Measurements from ENCODE around the gene GRIN1.
A peak's percentile ranks its signal among the peaks of the same experiment; 100 is the strongest.
"Not testable (repeated sequence)": the region's sequence is repeated elsewhere in the genome, so short reads cannot be mapped to it uniquely, and the experiment has no call there.

The GRIN1 gene

DNA sequence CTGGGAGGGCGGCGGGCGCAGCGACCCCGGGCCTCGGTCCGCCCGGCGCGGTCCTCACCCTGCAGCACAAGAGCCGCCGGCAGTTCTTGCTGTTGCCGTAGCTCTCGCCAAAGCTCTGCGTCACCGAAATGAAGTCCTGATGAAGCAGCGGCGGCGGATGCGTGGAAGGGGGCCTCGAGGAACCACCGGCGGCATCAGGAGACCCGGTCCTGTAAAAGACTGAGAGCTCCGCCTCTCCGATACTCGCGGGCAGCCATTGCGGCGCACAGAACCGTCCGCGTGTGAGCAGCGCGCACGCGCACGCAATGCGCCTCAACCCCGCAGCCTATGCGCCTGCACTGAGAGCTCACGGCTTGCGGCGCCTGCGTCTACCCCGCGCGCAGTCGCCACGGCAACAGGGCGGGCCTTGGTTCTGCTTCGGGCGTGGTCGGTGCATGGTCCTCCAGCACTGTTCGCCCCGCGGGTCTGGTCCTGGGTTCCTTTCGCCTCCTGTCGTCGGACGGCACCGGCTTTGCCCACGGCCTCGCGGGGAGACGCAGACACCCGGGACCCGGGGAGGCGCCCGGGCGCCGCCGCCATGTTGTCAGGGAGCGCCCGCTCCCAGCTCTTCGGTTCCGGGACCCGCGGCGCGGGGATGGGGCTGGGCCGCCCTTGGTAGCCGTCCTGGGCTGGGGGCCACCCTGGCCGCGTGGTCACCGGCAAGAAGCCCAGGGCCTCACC, 9.3 kb upstream of the GRIN1 start:
- H3K4me3 ChIP-seq (ENCODE audit: low read depth in 1 of 5, low read length in 5 of 5), result peak overlapping the region in 4 of 5 donors; percentile 72 to 84 (median 78)
- peak overlapping the region in 4 of 5 donors; percentile 46 to 67 (median 60) for H3K9ac ChIP-seq (ENCODE audit: low read length in 5 of 5)
- H3K4me1 ChIP-seq (ENCODE audit: control insufficient read depth in 5 of 5, insufficient read depth in 5 of 5, low read length in 5 of 5), result peaks cover 0 to 40% (median 28%) of the 10 kb centered on the region in 5 donors
- peaks cover 0 to 8% (median 4%) of the 10 kb centered on the region in 5 donors for H3K9me3 ChIP-seq (ENCODE audit: control insufficient read depth in 5 of 5, low read length in 5 of 5)
- H3K27ac ChIP-seq (ENCODE audit: low read depth, low read length), result no peak overlapping the region
- H3K27me3 ChIP-seq (ENCODE audit: control insufficient read depth in 5 of 5, insufficient read depth in 4 of 5, low read length in 5 of 5), result no peaks in the 10 kb centered on the region
- no peaks in the 10 kb centered on the region for H3K36me3 ChIP-seq (ENCODE audit: control insufficient read depth in 5 of 5, insufficient read depth in 5 of 5, low read length in 5 of 5)

DNA sequence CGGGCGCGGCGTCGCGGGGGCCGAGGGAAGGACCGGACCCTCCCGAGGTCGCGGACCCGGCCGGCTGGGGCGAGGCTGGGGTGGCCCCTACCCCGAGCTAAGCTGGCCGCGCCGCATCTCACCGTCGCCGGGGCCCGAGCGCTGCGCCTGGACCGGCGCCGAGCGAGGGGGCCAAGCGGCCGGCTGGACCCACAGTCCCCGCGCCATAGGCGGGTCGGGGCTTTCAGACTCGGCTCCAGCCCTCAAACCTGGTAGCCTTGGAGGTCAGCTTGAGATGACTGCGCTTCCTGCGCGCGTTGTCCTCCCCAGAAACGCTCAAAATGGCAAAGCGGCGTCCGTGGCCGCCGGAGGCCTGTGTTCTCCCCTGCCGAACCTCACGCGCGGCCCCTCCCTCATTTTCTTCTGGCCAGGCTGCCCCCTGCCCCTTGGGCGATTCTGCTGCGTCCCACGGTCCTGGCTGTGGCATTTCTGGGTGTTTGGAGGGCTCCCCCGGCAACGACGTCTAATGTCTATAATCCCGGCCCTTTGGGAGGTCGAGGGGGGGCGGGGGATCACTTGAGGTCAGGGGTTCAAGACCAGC, 8.7 kb upstream of the GRIN1 start:
- Histone ChIP-seq H3K36me3 (ENCODE audit: control insufficient read depth in 5 of 5, insufficient read depth in 5 of 5, low read length in 5 of 5) (no peaks in the 10 kb centered on the region), H3K9me3 (ENCODE audit: control insufficient read depth in 5 of 5, low read length in 5 of 5) (peaks cover 0 to 8% (median 4%) of the 10 kb centered on the region in 5 donors), H3K4me3 (ENCODE audit: low read depth in 1 of 5, low read length in 5 of 5) (peak overlapping the region in 4 of 5 donors; percentile 72 to 84 (median 78)), H3K4me1 (ENCODE audit: control insufficient read depth in 5 of 5, insufficient read depth in 5 of 5, low read length in 5 of 5) (peaks cover 0 to 40% (median 28%) of the 10 kb centered on the region in 5 donors), H3K9ac (ENCODE audit: low read length in 5 of 5) (no peak overlapping the region), H3K27me3 (ENCODE audit: control insufficient read depth in 5 of 5, insufficient read depth in 4 of 5, low read length in 5 of 5) (no peaks in the 10 kb centered on the region), H3K27ac (ENCODE audit: low read depth, low read length) (no peak overlapping the region)

DNA sequence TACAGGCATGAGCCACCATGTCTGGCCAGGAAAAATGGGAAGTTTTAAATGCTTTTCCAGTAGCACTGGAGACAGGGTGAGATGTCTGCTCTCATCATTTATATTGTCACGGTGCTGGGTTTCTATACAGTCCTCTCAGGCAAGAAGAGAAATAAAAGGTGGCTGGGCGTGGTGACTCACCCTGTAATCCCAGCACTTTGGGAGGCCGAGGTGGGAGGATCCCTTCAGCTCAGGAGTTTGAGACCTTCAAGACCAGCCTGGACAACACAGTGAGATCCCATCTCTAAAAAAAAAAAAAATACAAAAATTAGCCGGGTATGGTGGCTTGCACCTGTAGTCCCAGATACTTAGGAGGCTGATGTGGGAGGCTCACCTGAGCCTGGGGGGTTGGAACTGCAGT, 4.8 kb upstream of the GRIN1 start:
- Histone ChIP-seq H3K9ac (ENCODE audit: low read length in 5 of 5) (no peak overlapping the region), H3K9me3 (ENCODE audit: control insufficient read depth in 5 of 5, low read length in 5 of 5) (peaks cover 0 to 8% (median 4%) of the 10 kb centered on the region in 5 donors), H3K27ac (ENCODE audit: low read depth, low read length) (no peak overlapping the region), H3K4me3 (ENCODE audit: low read depth in 1 of 5, low read length in 5 of 5) (no peak overlapping the region), H3K27me3 (ENCODE audit: control insufficient read depth in 5 of 5, insufficient read depth in 4 of 5, low read length in 5 of 5) (peaks cover 23 to 34% (median 29%) of the 10 kb centered on the region in 5 donors), H3K36me3 (ENCODE audit: control insufficient read depth in 5 of 5, insufficient read depth in 5 of 5, low read length in 5 of 5) (no peaks in the 10 kb centered on the region), H3K4me1 (ENCODE audit: control insufficient read depth in 5 of 5, insufficient read depth in 5 of 5, low read length in 5 of 5) (peaks cover 0 to 19% (median 5%) of the 10 kb centered on the region in 5 donors)

DNA sequence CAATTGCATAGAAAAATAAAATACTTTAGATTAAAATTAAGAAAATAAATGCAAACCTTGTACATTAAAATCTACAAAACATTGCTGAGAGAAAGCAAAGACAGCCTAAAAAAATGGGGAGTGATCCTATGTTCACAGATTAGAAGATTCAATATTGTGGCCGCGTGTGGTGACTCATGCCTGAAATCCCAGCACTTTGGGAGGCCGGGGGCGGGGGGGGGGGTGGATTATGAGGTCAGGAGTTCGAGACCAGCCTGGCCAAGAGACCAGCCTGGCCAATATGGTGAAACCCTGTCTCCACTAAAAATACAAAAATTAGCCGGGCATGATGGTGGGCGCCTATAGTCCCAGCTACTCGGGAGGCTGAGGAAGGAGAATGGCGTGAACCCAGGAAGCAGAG, 3.8 kb upstream of the GRIN1 start:
- not testable (repeated sequence) for H3K4me1 ChIP-seq (ENCODE audit: control insufficient read depth in 5 of 5, insufficient read depth in 5 of 5, low read length in 5 of 5); H3K4me3 ChIP-seq (ENCODE audit: low read depth in 1 of 5, low read length in 5 of 5); H3K36me3 ChIP-seq (ENCODE audit: control insufficient read depth in 5 of 5, insufficient read depth in 5 of 5, low read length in 5 of 5); H3K9me3 ChIP-seq (ENCODE audit: control insufficient read depth in 5 of 5, low read length in 5 of 5); H3K27ac ChIP-seq (ENCODE audit: low read depth, low read length); H3K9ac ChIP-seq (ENCODE audit: low read length in 5 of 5)
- H3K27me3 ChIP-seq (ENCODE audit: control insufficient read depth in 5 of 5, insufficient read depth in 4 of 5, low read length in 5 of 5), result peaks cover 32 to 43% (median 35%) of the 10 kb centered on the region in 5 donors

DNA sequence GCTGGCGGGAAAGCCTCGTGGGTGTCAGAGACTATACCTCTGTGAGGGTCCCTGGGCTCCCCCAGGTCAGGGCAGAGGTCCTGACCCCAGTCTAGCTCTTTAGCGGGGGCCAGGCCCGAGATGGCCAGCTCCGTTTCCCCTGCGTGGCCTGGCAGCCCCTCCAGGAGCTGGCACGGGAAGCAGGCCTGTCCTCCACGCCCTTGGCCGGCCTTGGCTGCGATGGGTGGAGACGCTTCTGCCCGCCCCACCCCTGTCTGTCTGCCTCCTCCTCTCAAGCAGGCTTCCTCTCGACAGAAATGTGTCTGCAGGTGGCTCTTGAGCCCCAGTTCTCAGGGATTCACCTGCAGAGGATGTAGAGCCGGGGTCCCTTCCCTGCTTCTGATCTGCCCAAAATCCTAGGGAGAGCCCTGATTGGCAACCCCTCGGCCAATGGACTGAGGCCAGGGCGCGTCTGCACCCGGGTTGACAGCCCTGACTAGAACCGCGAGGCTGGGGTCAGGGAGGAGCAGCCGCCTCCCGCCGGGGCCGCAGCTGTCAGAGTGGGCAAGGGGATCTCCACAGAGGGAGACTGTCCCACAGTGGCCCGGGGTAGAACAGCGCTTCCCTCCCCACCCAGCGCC, 2.6 kb upstream of the GRIN1 start:
- H3K27me3 ChIP-seq (ENCODE audit: control insufficient read depth in 5 of 5, insufficient read depth in 4 of 5, low read length in 5 of 5), result peaks cover 35 to 55% (median 47%) of the 10 kb centered on the region in 5 donors
- H3K9me3 ChIP-seq (ENCODE audit: control insufficient read depth in 5 of 5, low read length in 5 of 5), result no peaks in the 10 kb centered on the region
- H3K9ac ChIP-seq (ENCODE audit: low read length in 5 of 5), result no peak overlapping the region
- no peaks in the 10 kb centered on the region for H3K36me3 ChIP-seq (ENCODE audit: control insufficient read depth in 5 of 5, insufficient read depth in 5 of 5, low read length in 5 of 5)
- H3K4me1 ChIP-seq (ENCODE audit: control insufficient read depth in 5 of 5, insufficient read depth in 5 of 5, low read length in 5 of 5), result peaks cover 0 to 6% (median 3%) of the 10 kb centered on the region in 5 donors
- H3K27ac ChIP-seq (ENCODE audit: low read depth, low read length), result no peak overlapping the region
- no peak overlapping the region for H3K4me3 ChIP-seq (ENCODE audit: low read depth in 1 of 5, low read length in 5 of 5)

DNA sequence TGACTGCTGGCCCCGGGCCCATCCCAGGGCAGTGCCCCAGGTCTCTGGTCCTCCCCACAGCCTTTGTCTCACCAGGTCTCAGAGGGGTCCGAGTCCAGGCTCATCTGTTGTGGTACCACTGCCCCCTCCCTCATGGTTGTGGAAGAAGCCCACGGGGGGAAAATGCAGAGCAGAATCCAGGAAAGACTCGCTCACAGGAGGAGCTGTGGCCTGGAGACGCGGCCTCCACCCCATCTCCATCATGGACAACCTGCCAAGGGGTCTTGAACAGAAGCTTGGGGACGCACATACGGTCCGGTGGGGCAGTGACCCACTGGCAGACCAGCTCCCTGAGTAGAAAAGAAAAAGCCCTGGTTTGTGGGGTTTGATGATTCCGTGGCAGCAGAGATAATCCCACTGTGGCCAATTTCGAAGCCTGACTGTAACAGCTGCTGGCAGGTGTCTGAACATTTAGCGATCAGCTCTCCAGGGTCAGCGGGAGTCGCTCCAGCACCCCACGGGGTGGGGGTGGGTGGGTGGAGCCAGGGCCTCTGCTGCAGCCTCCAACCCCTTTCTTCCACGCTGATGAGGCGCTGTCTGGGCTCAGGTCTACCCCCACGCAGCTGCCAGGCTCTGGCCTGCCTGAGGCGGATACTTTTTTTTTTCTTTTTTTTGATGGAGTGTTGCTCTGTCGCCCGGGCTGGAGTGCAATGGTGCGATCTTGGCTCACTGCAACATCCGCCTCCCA, 1.9 kb upstream of the GRIN1 start:
- Histone ChIP-seq H3K27ac (ENCODE audit: low read depth, low read length) (no peak overlapping the region), H3K9ac (ENCODE audit: low read length in 5 of 5) (no peak overlapping the region), H3K36me3 (ENCODE audit: control insufficient read depth in 5 of 5, insufficient read depth in 5 of 5, low read length in 5 of 5) (no peaks in the 10 kb centered on the region), H3K9me3 (ENCODE audit: control insufficient read depth in 5 of 5, low read length in 5 of 5) (no peaks in the 10 kb centered on the region), H3K4me1 (ENCODE audit: control insufficient read depth in 5 of 5, insufficient read depth in 5 of 5, low read length in 5 of 5) (peaks cover 0 to 6% (median 3%) of the 10 kb centered on the region in 5 donors), H3K4me3 (ENCODE audit: low read depth in 1 of 5, low read length in 5 of 5) (no peak overlapping the region), H3K27me3 (ENCODE audit: control insufficient read depth in 5 of 5, insufficient read depth in 4 of 5, low read length in 5 of 5) (peaks cover 41 to 62% (median 54%) of the 10 kb centered on the region in 5 donors)

DNA sequence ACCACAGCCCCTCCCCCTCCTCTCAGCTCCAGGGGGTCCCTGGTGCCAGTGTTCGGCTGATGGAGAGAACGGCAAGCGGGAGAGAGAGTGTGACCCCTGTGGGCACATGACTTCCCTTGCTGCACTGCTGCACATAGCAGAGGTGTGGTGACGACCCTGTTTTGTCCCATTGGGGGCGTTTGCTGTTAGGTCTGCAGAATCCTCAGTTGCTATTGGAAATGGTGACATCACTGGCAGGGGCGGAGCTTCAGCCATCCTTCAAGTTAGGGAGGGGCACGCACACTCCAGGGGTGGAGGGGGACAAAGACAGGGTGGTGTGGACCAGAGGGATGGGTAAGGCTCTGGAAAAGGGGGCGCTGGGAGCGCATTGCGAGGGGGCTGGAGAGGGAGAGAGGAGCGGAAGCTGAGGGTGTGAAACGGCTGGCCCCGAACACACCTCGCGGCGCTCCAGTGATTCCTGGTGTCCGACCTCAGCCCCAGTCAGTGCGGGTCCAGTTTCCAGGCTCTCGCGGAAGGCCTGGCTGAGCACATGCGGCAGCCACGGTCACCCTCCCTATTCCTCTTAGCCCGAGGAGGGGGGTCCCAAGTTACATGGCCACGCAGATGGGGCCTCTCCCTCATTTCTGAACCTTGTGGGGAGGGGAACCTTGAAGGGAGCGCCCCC, 764 bp upstream of the GRIN1 start:
- Histone ChIP-seq H3K4me3 (ENCODE audit: low read depth in 1 of 5, low read length in 5 of 5) (no peak overlapping the region), H3K9me3 (ENCODE audit: control insufficient read depth in 5 of 5, low read length in 5 of 5) (no peaks in the 10 kb centered on the region), H3K27me3 (ENCODE audit: control insufficient read depth in 5 of 5, insufficient read depth in 4 of 5, low read length in 5 of 5) (peaks cover 52 to 73% (median 66%) of the 10 kb centered on the region in 5 donors), H3K9ac (ENCODE audit: low read length in 5 of 5) (no peak overlapping the region), H3K4me1 (ENCODE audit: control insufficient read depth in 5 of 5, insufficient read depth in 5 of 5, low read length in 5 of 5) (peaks cover 0 to 6% (median 3%) of the 10 kb centered on the region in 5 donors), H3K36me3 (ENCODE audit: control insufficient read depth in 5 of 5, insufficient read depth in 5 of 5, low read length in 5 of 5) (no peaks in the 10 kb centered on the region), H3K27ac (ENCODE audit: low read depth, low read length) (no peak overlapping the region)

DNA sequence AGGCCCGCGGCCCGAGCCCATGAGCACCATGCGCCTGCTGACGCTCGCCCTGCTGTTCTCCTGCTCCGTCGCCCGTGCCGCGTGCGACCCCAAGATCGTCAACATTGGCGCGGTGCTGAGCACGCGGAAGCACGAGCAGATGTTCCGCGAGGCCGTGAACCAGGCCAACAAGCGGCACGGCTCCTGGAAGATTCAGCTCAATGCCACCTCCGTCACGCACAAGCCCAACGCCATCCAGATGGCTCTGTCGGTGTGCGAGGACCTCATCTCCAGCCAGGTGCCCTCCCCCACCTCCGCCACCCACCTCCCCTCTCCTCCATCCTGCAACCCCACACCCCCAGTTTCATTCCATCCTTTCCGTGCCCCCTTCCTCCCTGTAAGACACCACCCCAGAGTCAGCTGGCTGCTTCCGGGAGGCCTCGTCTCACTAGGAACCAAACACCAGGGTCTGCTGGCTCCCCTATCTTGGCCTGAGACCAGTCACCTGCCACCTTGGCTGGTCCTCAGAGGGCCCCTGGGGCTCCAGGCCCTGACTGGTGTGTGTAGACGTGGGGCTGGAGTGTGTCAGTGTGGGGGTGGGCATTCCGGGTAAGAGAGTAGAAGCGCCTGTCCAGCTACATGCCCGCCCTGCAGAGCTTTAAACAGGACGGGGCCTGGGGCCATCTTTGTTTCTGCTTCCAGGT, 655 bp downstream of the GRIN1 start:
- no peak overlapping the region for H3K9ac ChIP-seq (ENCODE audit: low read length in 5 of 5)
- no peaks in the 10 kb centered on the region for H3K9me3 ChIP-seq (ENCODE audit: control insufficient read depth in 5 of 5, low read length in 5 of 5)
- no peak overlapping the region for H3K27ac ChIP-seq (ENCODE audit: low read depth, low read length)
- H3K27me3 ChIP-seq (ENCODE audit: control insufficient read depth in 5 of 5, insufficient read depth in 4 of 5, low read length in 5 of 5), result peaks cover 57 to 83% (median 71%) of the 10 kb centered on the region in 5 donors
- no peaks in the 10 kb centered on the region for H3K36me3 ChIP-seq (ENCODE audit: control insufficient read depth in 5 of 5, insufficient read depth in 5 of 5, low read length in 5 of 5)
- no peak overlapping the region for H3K4me3 ChIP-seq (ENCODE audit: low read depth in 1 of 5, low read length in 5 of 5)
- peaks cover 0 to 6% (median 3%) of the 10 kb centered on the region in 5 donors for H3K4me1 ChIP-seq (ENCODE audit: control insufficient read depth in 5 of 5, insufficient read depth in 5 of 5, low read length in 5 of 5)

Data from subcutaneous abdominal adipose tissue (tissue), 5 donors.